Body of pancreas (tissue), 4 donors: ENCODE data around the gene DSC1.

Experiments
- CTCF ChIP-seq, 7 experiments: fragments of 450-650 bp in 4 of 7; fragments of 200-600 bp in 3 of 7; sonication (generic) in 3 of 7; IDR thresholded peaks; one replicate each; pipeline ENCODE4 v1.5.1; 2016 to 2019; ENCODE audit warnings: antibody characterized with exemption in 7 of 7
- POLR2A ChIP-seq, 3 donors: fragments of 450-650 bp; IDR thresholded peaks; one replicate each; pipeline ENCODE4 v1.6.1; 2016; ENCODE audit warnings: antibody characterized with exemption in 3 of 3, mild to moderate bottlenecking in 2 of 3

- no peak for TF ChIP-seq POLR2A (IDR thresholded peaks at IDR 0.05)
- no peak for TF ChIP-seq CTCF (IDR thresholded peaks at IDR 0.05)
Observed at GRCh38 chr18:31105733-31106132, 56.9 kb downstream of the DSC1 start.
